ENCODE results near the gene ZNF627. TPM values are rescaled to one million over a fixed set of nuclear protein-coding genes. Genes with fewer than 3 reads are reported as not detected.
"Not testable (repeated sequence)": the region's sequence is repeated elsewhere in the genome, so short reads cannot be mapped to it uniquely, and the experiment has no call there.

ZNF627 gene
- total and polyA plus RNA-seq, 4 donors: 4.8 to 30.6 (median 8.8) TPM

- DNase-seq (no peak), ATAC-seq (ENCODE audit: insufficient read depth, low FRiP score) (no peak)
- Histone ChIP-seq H3K27ac (ENCODE audit: low read depth in 1 of 2, low read length in 1 of 2) (no peak overlapping the region), H3K4me1 (ENCODE audit: control insufficient read depth in 5 of 5, insufficient read depth in 5 of 5, low read length in 5 of 5) (no peaks in the 10 kb centered on the region), H3K36me3 (ENCODE audit: control insufficient read depth in 4 of 4, insufficient read depth in 4 of 4, low read length in 4 of 4) (no peaks in the 10 kb centered on the region), H3K4me3 (no peak overlapping the region), H3K9ac (ENCODE audit: insufficient read depth in 1 of 2, low read length in 2 of 2) (no peak overlapping the region), H3K9me3 (ENCODE audit: control insufficient read depth in 4 of 4, insufficient read depth in 3 of 4, low read length in 3 of 4) (no peaks in the 10 kb centered on the region), H3K27me3 (ENCODE audit: control insufficient read depth in 3 of 3, insufficient read depth in 3 of 3, low read length in 2 of 3) (no peaks in the 10 kb centered on the region)
- WGBS, 2 donors: 88 to 97% methylated on average over 2 of the region's 2 CpGs
- TF ChIP-seq, protein P1, sequence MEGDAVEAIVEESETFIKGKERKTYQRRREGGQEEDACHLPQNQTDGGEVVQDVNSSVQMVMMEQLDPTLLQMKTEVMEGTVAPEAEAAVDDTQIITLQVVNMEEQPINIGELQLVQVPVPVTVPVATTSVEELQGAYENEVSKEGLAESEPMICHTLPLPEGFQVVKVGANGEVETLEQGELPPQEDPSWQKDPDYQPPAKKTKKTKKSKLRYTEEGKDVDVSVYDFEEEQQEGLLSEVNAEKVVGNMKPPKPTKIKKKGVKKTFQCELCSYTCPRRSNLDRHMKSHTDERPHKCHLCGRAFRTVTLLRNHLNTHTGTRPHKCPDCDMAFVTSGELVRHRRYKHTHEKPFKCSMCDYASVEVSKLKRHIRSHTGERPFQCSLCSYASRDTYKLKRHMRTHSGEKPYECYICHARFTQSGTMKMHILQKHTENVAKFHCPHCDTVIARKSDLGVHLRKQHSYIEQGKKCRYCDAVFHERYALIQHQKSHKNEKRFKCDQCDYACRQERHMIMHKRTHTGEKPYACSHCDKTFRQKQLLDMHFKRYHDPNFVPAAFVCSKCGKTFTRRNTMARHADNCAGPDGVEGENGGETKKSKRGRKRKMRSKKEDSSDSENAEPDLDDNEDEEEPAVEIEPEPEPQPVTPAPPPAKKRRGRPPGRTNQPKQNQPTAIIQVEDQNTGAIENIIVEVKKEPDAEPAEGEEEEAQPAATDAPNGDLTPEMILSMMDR (IDR thresholded peaks at IDR 0.05; ENCODE audit: control extremely low read depth, extremely low read depth): no peak
These were observed 31.1 kb upstream of the ZNF627 start for GRCh38 chr19:11566164-11566563.

DNA sequence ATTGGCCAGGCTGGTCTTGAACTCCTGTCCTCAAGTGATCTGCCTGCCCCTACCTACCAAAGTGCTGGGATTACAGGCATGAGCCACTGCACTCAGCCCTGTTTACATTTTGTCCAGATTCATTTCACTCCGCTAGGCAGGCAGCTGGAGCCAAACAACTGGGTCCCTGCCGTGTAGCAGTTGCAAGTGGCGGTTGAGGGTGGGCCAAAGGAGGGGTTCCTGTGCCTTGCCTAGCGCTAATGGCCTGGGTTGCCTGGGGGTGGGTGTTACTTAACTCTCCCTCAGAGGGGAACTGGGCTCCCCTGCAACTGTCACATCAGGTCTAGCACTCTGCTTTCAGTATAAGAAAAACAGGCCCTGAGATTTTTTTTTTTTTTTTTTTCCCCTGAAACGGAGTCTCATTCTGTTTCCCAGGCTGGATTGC is 27.2 kb upstream of the ZNF627 start:
- H3K9me3 ChIP-seq (ENCODE audit: control insufficient read depth in 4 of 4, insufficient read depth in 3 of 4, low read length in 3 of 4): no peaks in the 10 kb centered on the region
- TF ChIP-seq, protein P1 (IDR thresholded peaks at IDR 0.05; ENCODE audit: control extremely low read depth, extremely low read depth): no peak
- DNase-seq (no peak), ATAC-seq (ENCODE audit: insufficient read depth, low FRiP score) (no peak)
- H3K4me3 ChIP-seq: no peak overlapping the region
- no peaks in the 10 kb centered on the region for H3K27me3 ChIP-seq (ENCODE audit: control insufficient read depth in 3 of 3, insufficient read depth in 3 of 3, low read length in 2 of 3)
- 24 to 67% methylated on average over 5 of the region's 5 CpGs for WGBS, 2 donors
- H3K4me1 ChIP-seq (ENCODE audit: control insufficient read depth in 5 of 5, insufficient read depth in 5 of 5, low read length in 5 of 5): no peaks in the 10 kb centered on the region
- no peaks in the 10 kb centered on the region for H3K36me3 ChIP-seq (ENCODE audit: control insufficient read depth in 4 of 4, insufficient read depth in 4 of 4, low read length in 4 of 4)
- no peak overlapping the region for H3K27ac ChIP-seq (ENCODE audit: low read depth in 1 of 2, low read length in 1 of 2)
- no peak overlapping the region for H3K9ac ChIP-seq (ENCODE audit: insufficient read depth in 1 of 2, low read length in 2 of 2)

DNA sequence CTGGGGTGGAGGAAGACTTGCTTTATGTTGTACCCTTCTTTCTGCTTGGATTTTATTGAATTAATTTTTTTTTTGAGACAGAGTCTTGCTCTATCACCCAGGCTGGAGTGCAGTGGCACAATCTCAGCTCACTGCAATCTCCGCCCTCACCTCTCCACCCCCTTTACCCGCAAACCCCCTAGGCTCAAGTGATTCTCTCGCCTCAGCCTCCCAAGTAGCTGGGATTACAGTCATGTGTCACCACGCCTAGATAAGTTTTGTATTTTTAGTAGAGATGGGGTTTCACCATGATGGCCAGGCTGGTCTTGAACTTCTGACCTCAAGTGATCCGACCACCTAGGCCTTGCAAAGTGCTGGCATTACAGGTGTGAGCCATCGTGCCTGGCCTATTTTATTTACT is 23.9 kb upstream of the ZNF627 start:
- not testable (repeated sequence) for DNase-seq; H3K4me1 ChIP-seq (ENCODE audit: control insufficient read depth in 5 of 5, insufficient read depth in 5 of 5, low read length in 5 of 5); H3K27me3 ChIP-seq (ENCODE audit: control insufficient read depth in 3 of 3, insufficient read depth in 3 of 3, low read length in 2 of 3); H3K9me3 ChIP-seq (ENCODE audit: control insufficient read depth in 4 of 4, insufficient read depth in 3 of 4, low read length in 3 of 4); H3K4me3 ChIP-seq; ATAC-seq (ENCODE audit: insufficient read depth, low FRiP score); H3K27ac ChIP-seq (ENCODE audit: low read depth in 1 of 2, low read length in 1 of 2); H3K36me3 ChIP-seq (ENCODE audit: control insufficient read depth in 4 of 4, insufficient read depth in 4 of 4, low read length in 4 of 4); H3K9ac ChIP-seq (ENCODE audit: insufficient read depth in 1 of 2, low read length in 2 of 2)
- WGBS, 2 donors: 77 to 83% methylated on average over 6 of the region's 6 CpGs

- not testable (repeated sequence) for ATAC-seq (ENCODE audit: insufficient read depth, low FRiP score); H3K4me3 ChIP-seq; H3K36me3 ChIP-seq (ENCODE audit: control insufficient read depth in 4 of 4, insufficient read depth in 4 of 4, low read length in 4 of 4); H3K9ac ChIP-seq (ENCODE audit: insufficient read depth in 1 of 2, low read length in 2 of 2); H3K27me3 ChIP-seq (ENCODE audit: control insufficient read depth in 3 of 3, insufficient read depth in 3 of 3, low read length in 2 of 3); H3K9me3 ChIP-seq (ENCODE audit: control insufficient read depth in 4 of 4, insufficient read depth in 3 of 4, low read length in 3 of 4); DNase-seq; H3K27ac ChIP-seq (ENCODE audit: low read depth in 1 of 2, low read length in 1 of 2)
- WGBS, 2 donors: 86 to 94% methylated on average over 4 of the region's 4 CpGs
- peaks cover 0 to 11% (median 7%) of the 10 kb centered on the region in 5 donors for H3K4me1 ChIP-seq (ENCODE audit: control insufficient read depth in 5 of 5, insufficient read depth in 5 of 5, low read length in 5 of 5)
These were observed 23.5 kb upstream of the ZNF627 start for GRCh38 chr19:11573763-11574162.

GRCh38 chr19:11574689-11575088 is 22.6 kb upstream of the ZNF627 start:
- ATAC-seq (ENCODE audit: insufficient read depth, low FRiP score) (no peak), DNase-seq (no peak)
- Histone ChIP-seq H3K4me3 (no peak overlapping the region), H3K36me3 (ENCODE audit: control insufficient read depth in 4 of 4, insufficient read depth in 4 of 4, low read length in 4 of 4) (no peaks in the 10 kb centered on the region), H3K27ac (ENCODE audit: low read depth in 1 of 2, low read length in 1 of 2) (no peak overlapping the region), H3K9me3 (ENCODE audit: control insufficient read depth in 4 of 4, insufficient read depth in 3 of 4, low read length in 3 of 4) (no peaks in the 10 kb centered on the region), H3K27me3 (ENCODE audit: control insufficient read depth in 3 of 3, insufficient read depth in 3 of 3, low read length in 2 of 3) (peaks cover 0 to 4% (median 0%) of the 10 kb centered on the region in 3 donors), H3K9ac (ENCODE audit: insufficient read depth in 1 of 2, low read length in 2 of 2) (no peak overlapping the region), H3K4me1 (ENCODE audit: control insufficient read depth in 5 of 5, insufficient read depth in 5 of 5, low read length in 5 of 5) (peaks cover 0 to 11% (median 7%) of the 10 kb centered on the region in 5 donors)
- 77 to 79% methylated on average over 9 of the region's 9 CpGs for WGBS, 2 donors
- TF ChIP-seq, protein P1 (IDR thresholded peaks at IDR 0.05; ENCODE audit: control extremely low read depth, extremely low read depth): no peak
